SK-N-SH treated with all-trans-retinoic acid at 6 μM for 48 hours (cell line): Measurements from ENCODE around the gene EHD4.

ENCODE experiments used
- ATAC-seq: fragments of 200-7000 bp; cut with Tn5 transposase; 3 replicates; pipeline ENCODE4 v1.9.1; 2020; ENCODE audit warnings: mild to moderate bottlenecking, moderate library complexity
- ARNTL ChIP-seq: fragments of 450-650 bp; formaldehyde crosslinking; IDR thresholded peaks from 2 replicates; pipeline ENCODE4 v1.5.0; 2020; ENCODE audit warnings: low read depth, mild to moderate bottlenecking, moderate library complexity, borderline replicate concordance
- BACH2 ChIP-seq: fragments of 250-450 bp; sonication (Bioruptor Pico); IDR thresholded peaks from 2 replicates; pipeline ENCODE4 v1.9.0; 2021; ENCODE audit warnings: mild to moderate bottlenecking, borderline replicate concordance
- CSDC2 ChIP-seq: fragments of 250-450 bp; sonication (Bioruptor Pico); IDR thresholded peaks from 2 replicates; pipeline ENCODE4 v1.5.0; 2020; ENCODE audit warnings: mild to moderate bottlenecking, moderate library complexity
- ESRRG ChIP-seq: fragments of 250-450 bp; sonication (Bioruptor Pico); IDR thresholded peaks from 2 replicates; pipeline ENCODE4 v1.6.1; 2021; ENCODE audit warnings: mild to moderate bottlenecking
- GLIS3 ChIP-seq: fragments of 250-450 bp; sonication (Bioruptor Pico); IDR thresholded peaks from 2 replicates; pipeline ENCODE4 v1.5.0; 2020; ENCODE audit warnings: mild to moderate bottlenecking, moderate library complexity
- OSR1 ChIP-seq: fragments of 250-450 bp; sonication (Bioruptor Pico); IDR thresholded peaks from 2 replicates; pipeline ENCODE4 v1.8.0; 2022; ENCODE audit warnings: moderate library complexity, mild to moderate bottlenecking, inconsistent platforms
- POU6F1 ChIP-seq: fragments of 250-450 bp; sonication (Bioruptor Pico); IDR thresholded peaks from 2 replicates; pipeline ENCODE4 v1.8.0; 2021; ENCODE audit warnings: low read depth, mild to moderate bottlenecking, moderate library complexity, borderline replicate concordance
- PPARA ChIP-seq: fragments of 250-450 bp; sonication (Bioruptor Pico); IDR thresholded peaks from 2 replicates; pipeline ENCODE4 v1.5.0; 2020; ENCODE audit warnings: mild to moderate bottlenecking, borderline replicate concordance
- TOX ChIP-seq: fragments of 250-450 bp; sonication (Bioruptor Pico); IDR thresholded peaks from 2 replicates; pipeline ENCODE4 v1.8.0; 2021; ENCODE audit warnings: mild to moderate bottlenecking, moderate library complexity, borderline replicate concordance
- ZC3H10 ChIP-seq: fragments of 250-450 bp; sonication (Bioruptor Pico); IDR thresholded peaks from 2 replicates; pipeline ENCODE4 v1.5.1; 2021; ENCODE audit warnings: mild to moderate bottlenecking, moderate library complexity
- ZFP3 ChIP-seq: fragments of 250-450 bp; sonication (Bioruptor Pico); IDR thresholded peaks from 2 replicates; pipeline ENCODE4 v1.5.0; 2020; ENCODE audit warnings: mild to moderate bottlenecking, moderate library complexity
- ZFP30 ChIP-seq: fragments of 450-650 bp; formaldehyde crosslinking; IDR thresholded peaks from 2 replicates; pipeline ENCODE4 v1.5.0; 2022; ENCODE audit warnings: mild to moderate bottlenecking, moderate library complexity
- ZNF565 ChIP-seq: fragments of 450-650 bp; formaldehyde crosslinking; conservative IDR thresholded peaks from 2 replicates; pipeline ENCODE4 v1.5.0; 2020; ENCODE audit warnings: low read depth, mild to moderate bottlenecking, moderate library complexity
- ZNF70 ChIP-seq: fragments of 450-650 bp; formaldehyde crosslinking; IDR thresholded peaks from 2 replicates; pipeline ENCODE4 v1.5.0; 2020; ENCODE audit warnings: mild to moderate bottlenecking, moderate library complexity
- ZNF8 ChIP-seq: fragments of 450-650 bp; formaldehyde crosslinking; IDR thresholded peaks from 2 replicates; pipeline ENCODE4 v1.5.0; 2020; ENCODE audit warnings: mild to moderate bottlenecking, moderate library complexity
- TF ChIP-seq, protein P1 (sequence below): fragments of 250-450 bp; sonication (Bioruptor Pico); IDR thresholded peaks from 2 replicates; pipeline ENCODE4 v1.5.0; 2020; ENCODE audit warnings: mild to moderate bottlenecking, moderate library complexity
- TF ChIP-seq, protein P2 (sequence below): fragments of 250-450 bp; sonication (Bioruptor Pico); IDR thresholded peaks from 2 replicates; pipeline ENCODE4 v1.8.0; 2020; ENCODE audit warnings: mild to moderate bottlenecking, moderate library complexity, borderline replicate concordance

Gene EHD4

DNA sequence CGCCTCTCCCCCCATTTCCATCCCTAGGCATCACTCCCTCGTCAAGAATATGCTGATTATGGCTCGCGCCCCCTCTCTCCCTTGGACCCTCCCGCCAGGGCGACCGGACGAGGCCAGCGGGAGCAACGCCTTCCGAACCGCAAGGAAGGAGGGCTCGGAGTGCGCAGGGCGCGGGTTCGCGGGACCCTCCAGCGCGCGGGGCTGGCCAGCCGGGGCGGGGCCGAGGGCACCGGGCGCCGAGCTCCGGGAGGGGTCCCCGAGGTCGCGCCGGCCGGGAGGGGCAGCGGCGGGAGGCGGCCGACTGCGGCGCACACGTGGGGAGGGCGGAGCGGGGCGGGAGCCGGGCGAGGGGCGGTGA lies 483 bp downstream of the EHD4 start (continued):
- TF ChIP-seq, protein P1, sequence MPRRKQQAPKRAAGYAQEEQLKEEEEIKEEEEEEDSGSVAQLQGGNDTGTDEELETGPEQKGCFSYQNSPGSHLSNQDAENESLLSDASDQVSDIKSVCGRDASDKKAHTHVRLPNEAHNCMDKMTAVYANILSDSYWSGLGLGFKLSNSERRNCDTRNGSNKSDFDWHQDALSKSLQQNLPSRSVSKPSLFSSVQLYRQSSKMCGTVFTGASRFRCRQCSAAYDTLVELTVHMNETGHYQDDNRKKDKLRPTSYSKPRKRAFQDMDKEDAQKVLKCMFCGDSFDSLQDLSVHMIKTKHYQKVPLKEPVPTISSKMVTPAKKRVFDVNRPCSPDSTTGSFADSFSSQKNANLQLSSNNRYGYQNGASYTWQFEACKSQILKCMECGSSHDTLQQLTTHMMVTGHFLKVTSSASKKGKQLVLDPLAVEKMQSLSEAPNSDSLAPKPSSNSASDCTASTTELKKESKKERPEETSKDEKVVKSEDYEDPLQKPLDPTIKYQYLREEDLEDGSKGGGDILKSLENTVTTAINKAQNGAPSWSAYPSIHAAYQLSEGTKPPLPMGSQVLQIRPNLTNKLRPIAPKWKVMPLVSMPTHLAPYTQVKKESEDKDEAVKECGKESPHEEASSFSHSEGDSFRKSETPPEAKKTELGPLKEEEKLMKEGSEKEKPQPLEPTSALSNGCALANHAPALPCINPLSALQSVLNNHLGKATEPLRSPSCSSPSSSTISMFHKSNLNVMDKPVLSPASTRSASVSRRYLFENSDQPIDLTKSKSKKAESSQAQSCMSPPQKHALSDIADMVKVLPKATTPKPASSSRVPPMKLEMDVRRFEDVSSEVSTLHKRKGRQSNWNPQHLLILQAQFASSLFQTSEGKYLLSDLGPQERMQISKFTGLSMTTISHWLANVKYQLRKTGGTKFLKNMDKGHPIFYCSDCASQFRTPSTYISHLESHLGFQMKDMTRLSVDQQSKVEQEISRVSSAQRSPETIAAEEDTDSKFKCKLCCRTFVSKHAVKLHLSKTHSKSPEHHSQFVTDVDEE = no peak
- TF ChIP-seq BACH2 (CRISPR knock-in tag) = no peak
- TF ChIP-seq POU6F1 = no peak
- no peak for TF ChIP-seq ZFP3

DNA sequence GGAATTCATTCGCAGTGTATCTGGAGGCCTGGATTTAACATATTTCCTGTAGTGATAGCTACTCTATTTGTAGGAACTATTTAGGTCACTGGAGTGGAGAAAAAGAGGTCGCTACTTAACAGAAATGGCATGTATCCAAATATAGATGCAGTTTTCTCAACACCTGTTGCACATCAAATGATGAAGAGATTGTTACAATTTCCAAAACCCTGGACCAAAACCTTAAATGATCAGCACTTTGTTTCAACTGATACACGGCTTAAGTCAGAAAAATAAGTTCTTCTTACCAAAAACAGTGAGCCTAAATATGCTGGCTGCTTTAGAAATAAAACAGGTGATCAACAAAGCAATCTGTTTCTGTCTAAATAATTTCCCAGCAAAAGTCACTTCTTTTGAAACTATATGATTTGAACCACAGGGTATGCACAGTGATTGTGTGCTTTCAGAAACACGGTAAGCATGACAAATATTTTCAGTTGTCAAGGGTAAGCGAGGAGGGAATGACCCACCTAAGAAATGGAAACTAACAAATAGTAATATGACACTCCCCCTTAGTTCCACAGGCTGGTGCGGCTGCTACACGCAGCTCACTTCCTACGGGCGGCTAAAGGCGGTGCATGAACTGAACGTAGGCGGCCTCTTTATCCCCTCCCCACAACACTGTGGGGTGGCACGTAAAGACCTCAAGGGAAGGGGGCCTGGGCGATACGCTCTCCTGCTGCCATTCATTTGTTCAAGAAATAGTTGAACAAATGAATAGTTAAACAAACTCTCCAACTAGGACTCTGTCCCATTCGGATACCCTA lies 1.1 kb downstream of the EHD4 start:
- TF ChIP-seq BACH2 (CRISPR knock-in tag) = no peak
- TF ChIP-seq ZNF70 (CRISPR knock-in tag) = no peak
- ATAC-seq = peak; percentile 77

DNA sequence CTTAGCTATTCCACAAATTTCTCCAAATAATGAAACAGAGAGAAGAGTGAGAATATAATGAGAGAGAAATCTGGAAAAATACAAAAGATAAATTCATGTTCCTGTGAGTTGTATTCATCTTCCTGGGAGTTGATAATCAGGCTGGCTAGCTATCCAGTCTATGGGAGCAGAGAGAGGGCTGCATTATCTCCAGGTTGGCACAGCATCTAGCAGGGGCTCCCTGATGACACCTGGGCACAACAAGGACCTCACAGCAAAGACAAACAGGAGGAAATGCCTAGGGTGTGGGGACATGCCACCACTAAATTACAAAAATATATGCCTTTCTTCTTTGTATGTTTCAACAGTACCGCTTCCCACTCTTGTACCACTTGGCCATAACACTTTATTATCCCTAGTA lies 1.9 kb downstream of the EHD4 start:
- no peak for ATAC-seq
- TF ChIP-seq CSDC2 (CRISPR knock-in tag) (no peak), ZFP3 (no peak), ZNF70 (CRISPR knock-in tag) (no peak), ZNF565 (no peak), GLIS3 (CRISPR knock-in tag) (no peak), ZFP30 (no peak), ZC3H10 (CRISPR knock-in tag) (no peak)
- TF ChIP-seq, protein P2, sequence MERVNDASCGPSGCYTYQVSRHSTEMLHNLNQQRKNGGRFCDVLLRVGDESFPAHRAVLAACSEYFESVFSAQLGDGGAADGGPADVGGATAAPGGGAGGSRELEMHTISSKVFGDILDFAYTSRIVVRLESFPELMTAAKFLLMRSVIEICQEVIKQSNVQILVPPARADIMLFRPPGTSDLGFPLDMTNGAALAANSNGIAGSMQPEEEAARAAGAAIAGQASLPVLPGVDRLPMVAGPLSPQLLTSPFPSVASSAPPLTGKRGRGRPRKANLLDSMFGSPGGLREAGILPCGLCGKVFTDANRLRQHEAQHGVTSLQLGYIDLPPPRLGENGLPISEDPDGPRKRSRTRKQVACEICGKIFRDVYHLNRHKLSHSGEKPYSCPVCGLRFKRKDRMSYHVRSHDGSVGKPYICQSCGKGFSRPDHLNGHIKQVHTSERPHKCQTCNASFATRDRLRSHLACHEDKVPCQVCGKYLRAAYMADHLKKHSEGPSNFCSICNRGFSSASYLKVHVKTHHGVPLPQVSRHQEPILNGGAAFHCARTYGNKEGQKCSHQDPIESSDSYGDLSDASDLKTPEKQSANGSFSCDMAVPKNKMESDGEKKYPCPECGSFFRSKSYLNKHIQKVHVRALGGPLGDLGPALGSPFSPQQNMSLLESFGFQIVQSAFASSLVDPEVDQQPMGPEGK (CRISPR knock-in tag) = no peak
- TF ChIP-seq, protein P1 = no peak

DNA sequence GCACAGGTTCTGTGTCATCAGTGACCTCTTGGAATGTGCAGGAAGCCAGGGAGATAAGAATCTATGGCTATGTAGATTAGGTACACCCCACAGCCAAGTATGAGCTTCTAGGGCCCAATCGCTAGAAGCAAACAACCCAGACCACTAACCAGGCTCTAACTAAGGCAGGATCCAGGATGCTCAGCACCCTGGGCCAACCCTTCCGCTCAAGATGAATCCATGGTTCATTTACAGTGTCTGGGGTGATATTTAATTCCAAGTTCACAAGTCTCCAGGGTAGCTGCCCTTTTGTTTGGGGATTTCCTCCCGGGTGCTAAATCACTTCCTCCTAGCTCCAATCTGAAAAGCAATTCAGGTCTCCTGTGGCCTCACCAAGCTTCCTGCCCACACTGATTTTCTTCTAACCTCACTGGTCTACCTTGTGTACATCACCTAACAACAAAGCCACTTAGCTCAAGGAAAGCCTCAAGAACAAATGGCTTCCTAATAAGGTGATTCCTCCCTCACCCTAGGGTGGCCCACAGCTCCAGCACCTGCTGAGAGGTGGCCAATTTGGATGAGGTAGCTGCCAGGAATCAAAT lies 2.4 kb downstream of the EHD4 start:
- TF ChIP-seq ARNTL (CRISPR knock-in tag) (no peak), ESRRG (CRISPR knock-in tag) (no peak), ZC3H10 (CRISPR knock-in tag) (no peak), ZNF565 (no peak), ZNF8 (CRISPR knock-in tag) (no peak), ZFP30 (no peak), BACH2 (CRISPR knock-in tag) (no peak), CSDC2 (CRISPR knock-in tag) (no peak), OSR1 (no peak), TOX (CRISPR knock-in tag) (no peak), GLIS3 (CRISPR knock-in tag) (no peak), PPARA (CRISPR knock-in tag) (no peak)
- TF ChIP-seq, protein P1 = no peak
- TF ChIP-seq, protein P2 (CRISPR knock-in tag) = no peak
- ATAC-seq = no peak
